NCI-H1092 treated with DMSO at 0.1 percent for 48 hours (cell line): Measurements from ENCODE around the gene DNAJA1.
"Not testable (repeated sequence)": the region's sequence is repeated elsewhere in the genome, so short reads cannot be mapped to it uniquely, and the experiment has no call there.

ENCODE experiments used
- DNase-seq: peaks from one replicate; lab custom pipeline; 2025; lab: John Stamatoyannopoulos, UW

The DNAJA1 gene

DNA sequence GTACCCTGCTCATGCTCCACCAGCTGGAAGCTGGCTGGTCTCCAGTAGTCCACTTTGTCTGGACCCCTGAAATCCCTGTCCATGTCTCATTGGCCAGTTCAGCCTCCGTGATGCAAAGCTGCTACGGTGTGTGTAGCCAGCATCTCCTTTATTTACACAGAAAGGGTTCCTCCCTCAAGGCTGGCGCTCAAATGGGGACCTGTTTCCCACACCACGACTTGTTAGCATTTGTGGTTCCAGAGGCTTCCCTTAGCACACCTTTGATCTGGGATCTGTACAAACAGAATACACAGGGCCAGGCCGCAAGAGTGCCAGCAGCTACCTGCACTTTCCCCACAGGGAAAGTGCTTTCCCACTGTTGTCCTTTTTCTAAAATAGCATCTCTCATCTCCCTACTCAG is 57.1 kb downstream of the DNAJA1 start:
- no peak for DNase-seq

DNA sequence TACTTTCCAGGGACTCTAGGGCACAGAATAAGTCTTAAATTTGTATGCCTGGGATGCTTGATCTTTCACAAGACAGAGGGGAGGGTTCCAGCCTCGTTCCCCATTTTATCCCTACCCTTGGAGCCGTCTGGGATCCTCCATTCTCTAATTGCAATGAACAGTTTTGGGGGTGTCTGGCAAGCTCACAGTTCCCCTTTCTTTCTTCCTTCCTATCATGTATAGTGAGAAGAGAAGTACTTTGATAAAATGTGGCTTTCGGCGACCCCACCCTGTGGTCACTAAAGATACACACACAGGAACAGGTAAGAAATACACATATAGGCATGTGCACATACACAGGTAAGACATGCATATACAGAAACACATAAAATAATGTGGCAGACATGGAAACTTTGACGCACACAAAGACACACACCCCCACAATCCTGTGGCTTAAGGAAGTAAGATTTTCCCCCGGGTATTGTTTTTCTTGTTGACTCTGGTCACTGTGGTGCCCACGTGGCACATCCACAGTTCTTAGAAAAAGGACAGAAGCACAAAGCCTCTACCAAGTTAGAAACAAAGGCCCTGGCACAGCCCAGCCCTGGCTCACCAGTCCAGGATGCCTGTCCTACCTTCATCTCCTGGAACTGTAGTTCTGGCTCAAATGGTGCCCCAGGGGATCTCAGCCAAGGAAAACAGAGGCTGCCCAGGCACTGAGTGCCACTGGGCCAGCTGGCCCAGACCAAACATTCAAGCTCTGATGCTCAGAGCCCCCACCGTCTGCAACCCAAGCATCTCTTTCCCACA is 57.7 kb downstream of the DNAJA1 start:
- no peak for DNase-seq

DNA sequence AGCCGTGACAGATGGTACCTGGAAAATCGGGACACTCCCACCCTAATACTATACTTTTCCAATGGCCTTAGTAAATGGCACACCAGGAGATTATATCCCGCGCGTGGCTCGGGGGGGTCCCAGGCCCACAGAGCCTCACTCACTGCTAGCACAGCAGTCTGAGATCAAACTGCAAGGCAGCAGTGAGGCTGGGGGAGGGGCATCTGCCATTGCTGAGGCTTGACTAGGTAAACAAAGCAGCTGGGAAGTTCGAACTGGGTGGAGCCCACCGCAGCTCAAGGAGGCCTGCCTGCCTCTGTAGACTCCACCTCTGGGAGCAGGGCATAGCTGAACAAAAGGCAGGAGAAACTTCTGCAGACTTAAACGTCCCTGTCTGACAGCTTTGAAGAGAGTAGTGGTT is 60.6 kb downstream of the DNAJA1 start:
- DNase-seq: not testable (repeated sequence)
